HG02943 (cell line): ENCODE measurements around the gene EEF1A2.

ENCODE experiments used
- ATAC-seq: cut with Tn5 transposase; IDR thresholded peaks from one replicate; pipeline ENCODE4 v1.9.1; 2021; ENCODE audit warnings: mild to moderate bottlenecking, low read depth, moderate library complexity; ENCODE audit not compliant: unreplicated experiment

EEF1A2 gene

DNA sequence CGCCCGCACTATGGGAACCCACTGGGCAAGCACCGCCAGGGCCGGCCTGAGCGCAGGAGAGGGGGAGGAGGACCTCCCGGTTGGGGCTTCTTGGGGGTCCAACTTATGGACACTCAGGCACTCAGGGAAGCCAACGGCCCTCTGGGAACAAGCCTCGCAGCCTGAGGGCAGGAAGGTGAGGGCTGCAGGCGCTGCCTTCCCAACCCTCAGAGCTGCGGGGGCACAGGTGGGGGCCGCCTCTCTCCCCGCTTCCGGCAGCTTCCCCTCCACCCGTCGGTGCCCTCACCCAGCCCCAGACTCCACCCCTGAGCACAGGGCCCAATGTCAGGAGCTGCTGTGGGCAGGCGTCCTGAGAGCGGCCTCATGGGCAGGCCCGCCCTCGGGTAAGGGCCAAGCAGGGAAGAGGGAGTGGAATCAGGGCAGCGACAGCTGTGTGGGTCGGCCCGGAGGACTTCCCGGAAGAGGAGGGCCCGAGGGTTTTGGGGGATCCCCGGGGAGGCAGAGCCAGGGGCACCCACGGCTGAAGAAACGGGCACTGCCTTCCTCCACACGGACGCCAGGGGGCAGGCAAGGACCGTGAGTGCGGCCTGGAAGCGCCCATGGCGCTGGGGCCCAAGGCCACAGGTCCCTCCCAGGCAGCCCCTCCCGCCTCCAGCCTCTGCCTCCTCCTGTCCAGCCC lies 38.8 kb upstream of the EEF1A2 start:
- ATAC-seq, result peak; percentile 91

DNA sequence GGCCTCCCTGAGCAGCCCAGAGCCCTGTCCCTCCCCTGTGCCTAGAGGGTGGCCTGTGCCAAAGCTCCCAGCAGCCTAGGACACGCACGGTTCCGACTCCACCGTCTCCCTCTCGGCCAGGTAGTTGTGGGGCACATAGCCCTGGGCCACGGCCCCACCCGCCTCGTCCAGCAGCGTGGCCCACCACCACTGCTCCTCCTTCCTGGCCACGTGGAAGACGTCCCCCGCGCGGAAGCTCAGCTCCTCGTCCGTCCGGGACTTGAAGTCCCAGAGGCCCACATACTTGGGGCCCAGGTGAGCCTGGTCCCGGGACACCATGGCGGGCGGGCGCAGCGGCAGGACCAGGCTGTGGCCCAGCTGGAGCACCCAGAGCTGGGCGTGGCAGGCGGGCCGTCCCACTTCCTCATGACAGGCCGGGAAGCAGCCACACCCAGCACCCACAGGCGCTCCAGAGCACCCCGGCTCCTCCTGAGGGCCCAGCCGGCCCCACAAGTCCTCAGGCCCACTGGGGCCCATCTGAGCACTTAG lies 38.2 kb upstream of the EEF1A2 start, which contains the start of gene PTK6:
Gene PTK6, minus strand, starts transcription at position 380 of the 528 bp plus-strand sequence. Its CDS starts 62 bp downstream, at position 318.
- ATAC-seq, result no peak

DNA sequence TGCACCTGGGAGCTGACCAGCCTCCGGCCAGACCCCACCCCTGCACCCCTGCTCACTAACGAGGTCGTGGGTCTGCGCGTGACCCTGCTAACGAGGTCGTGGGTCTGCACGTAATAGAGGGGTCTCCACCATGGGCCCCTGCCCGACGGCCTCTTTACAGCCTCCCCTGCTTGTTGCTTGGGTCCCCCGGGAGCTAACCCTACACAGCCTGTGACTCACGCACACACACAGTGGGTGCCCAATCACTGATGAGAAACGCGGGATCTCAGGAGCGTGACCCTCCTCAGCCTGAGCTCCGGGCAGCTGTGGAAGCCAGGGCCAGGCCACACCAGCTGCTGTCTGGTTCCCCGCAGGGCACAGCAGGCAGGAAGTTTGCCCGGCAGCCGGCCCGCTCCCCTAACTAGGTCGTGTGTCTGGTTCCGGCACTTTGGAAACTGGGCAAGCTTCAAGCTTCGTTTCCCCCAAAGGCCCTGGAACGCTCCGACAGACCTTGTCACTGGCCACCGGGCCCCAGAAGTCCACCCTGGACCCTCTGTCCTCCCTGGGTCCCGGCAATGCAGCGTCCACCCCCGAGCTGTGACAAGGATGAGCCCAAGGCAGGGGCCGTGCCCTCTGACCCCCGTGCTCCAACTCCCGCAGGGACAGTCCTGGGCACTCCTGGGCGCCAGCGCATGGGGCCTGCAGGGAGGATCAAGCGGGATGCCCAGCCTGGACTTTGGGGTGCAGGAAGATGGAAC lies 37.5 kb upstream of the EEF1A2 start:
- no peak for ATAC-seq

DNA sequence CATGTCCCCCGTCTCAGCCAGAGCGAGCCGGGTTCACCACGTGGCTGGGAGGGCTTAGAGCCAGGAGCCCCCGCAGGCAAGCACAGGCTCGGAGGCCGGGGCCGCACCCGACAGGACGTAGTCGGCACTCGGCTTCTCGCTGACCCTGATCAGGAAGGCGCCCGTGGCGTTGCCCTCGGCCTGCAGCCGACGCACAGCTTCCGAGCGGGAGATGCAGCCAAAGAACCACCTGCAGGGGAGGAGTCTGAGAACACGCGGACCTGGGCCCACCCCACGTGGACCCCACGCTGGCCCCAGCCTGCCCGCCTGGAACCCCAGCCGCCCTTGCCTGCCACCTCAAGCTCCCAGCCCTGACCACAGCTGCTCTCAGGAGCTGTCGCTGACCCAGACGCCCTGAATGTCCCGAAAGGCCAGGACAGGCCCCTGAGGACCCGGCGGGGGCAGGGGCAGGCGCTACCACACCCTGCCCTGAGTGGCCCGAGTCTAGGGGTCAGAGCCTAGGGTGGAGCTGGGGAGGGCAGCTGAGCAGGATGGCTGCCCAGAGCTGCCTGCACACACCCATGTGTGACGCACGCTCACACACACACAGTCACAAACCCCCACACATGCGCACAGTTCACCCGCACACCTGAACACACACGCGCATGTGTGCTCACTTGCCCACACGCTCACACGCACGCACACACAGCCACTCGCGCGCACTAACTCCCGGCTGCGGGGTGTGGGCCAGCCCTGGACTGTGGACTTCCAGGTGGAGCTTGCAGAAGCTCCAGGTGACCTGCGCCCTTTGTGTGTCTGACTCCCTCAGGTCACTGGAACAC lies 36.2 kb upstream of the EEF1A2 start:
- no peak for ATAC-seq

DNA sequence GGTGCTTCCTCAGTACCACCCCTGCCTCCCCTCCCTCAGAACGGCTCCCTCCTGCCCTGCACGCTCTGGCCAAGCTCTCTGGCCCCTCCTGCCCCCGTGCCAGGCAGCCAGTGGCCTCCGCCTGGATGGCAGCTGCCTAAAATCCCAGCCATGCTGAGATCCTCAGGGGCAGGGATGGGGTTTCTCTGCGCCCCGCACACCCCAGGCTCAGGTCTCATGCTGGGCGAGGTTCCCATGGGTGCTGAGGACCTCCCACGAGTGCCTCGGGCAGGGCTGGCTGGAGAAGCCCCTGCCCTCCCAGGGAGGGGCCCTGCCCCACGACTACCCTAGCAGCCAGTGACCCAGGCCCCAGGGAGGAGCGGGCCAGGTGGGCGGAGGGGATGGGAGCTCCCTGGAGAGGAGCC lies 35.5 kb upstream of the EEF1A2 start:
- ATAC-seq, result no peak

DNA sequence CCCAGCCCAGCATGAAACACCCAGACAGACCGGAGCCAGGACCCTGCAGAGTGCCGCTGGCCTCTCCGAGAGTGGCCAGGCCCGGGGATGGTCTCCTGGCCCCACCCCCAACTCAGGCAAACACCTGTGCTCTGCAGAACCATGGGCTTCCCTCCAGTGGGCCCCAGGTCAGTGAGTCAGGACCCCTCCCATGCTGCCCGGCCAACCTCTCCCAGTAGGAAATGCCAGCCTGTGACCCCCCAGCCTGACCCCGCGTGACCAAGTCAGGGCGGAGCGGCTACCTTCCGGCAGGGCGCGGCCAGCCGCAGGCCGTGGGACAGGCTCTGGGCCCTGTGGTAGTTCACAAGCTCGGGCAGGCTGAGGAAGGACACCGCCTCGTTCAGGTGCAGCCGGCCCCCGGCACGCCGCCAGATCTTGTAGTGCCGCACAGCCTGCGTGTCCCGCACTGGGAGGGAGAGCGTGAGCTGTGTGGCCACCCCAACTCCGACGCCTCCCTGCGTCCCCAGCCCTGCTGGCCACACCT lies 35.0 kb upstream of the EEF1A2 start:
- ATAC-seq, result no peak

DNA sequence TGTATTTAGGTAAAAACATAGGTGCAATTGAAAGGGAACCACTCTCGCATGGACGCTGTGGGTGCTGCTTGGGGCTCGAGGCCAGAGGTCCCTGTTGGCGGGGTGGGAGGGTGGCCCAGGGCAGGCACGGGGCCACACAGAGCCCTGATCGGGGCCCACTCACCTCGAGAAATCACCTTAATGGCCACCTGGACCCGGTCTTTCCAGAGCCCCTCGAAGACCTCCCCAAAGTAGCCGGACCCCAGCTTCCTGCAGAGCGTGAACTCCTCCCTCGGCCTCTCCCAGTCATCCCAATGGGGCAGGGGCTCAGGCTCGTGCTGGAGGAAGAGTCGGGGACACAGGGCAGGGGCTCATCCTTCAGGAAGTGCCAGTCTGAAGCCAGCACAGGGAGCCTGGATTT lies 34.5 kb upstream of the EEF1A2 start:
- no peak for ATAC-seq

DNA sequence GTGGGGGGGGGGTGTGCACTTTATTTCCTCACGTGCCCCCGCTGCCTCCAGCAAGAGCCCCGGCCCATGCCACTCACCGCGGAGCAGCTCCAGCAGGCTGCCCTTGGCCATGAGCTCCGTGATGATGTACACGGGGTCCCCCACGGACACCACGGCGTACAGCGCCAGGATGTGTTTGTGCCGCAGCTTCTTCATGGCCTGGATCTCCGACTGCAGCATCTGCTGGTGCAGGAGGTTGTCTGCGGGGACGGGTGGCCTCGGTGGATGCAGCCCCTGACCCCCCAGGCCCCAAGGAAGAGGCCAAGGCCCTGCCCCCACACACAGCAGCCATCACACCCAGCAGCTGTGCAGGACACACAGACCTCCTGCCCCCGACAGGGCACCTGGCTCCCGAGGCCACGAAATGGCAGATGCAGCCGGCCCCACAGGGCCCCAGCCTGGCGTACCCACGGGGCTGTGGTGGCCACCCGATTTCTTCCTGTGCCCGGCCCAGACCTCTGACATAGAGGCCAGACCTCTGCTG lies 33.6 kb upstream of the EEF1A2 start:
- no peak for ATAC-seq

DNA sequence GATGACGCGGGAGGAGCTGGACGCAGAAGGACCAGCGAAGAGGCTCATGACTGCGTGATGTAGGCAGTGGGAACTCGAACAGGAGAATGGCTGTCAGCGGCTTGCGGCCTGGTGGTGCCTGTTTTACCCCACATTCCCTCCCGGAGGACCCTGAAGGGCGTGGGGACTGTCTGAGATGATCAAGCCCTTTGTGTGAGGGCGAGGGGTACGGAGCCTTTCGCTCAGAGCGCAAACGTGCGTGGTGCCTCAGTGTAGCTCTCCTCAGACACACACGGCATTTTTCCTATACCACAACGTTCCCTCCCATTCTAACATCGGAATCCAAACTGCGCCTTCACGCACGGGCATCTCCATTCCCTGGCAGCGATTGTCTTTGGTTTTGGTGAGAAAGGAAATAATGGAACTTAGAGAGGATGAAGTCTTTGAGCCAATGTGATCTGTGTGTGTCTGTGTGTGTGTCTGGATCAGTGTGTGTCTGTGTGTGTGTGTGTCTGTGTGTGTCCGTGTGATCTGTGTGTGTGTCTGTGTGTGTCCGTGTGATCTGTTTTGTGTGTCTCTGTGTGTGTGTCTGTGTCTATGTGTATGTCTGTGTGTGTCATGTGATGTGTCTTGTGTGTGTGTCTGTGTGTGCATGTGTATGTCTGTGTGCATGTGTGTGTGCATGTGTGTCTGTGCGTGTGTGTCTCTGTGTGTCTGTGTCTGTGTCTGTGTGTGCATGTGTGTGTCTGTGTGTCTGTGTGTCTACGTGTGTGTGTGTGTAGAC lies 33.0 kb upstream of the EEF1A2 start:
- ATAC-seq, result no peak

DNA sequence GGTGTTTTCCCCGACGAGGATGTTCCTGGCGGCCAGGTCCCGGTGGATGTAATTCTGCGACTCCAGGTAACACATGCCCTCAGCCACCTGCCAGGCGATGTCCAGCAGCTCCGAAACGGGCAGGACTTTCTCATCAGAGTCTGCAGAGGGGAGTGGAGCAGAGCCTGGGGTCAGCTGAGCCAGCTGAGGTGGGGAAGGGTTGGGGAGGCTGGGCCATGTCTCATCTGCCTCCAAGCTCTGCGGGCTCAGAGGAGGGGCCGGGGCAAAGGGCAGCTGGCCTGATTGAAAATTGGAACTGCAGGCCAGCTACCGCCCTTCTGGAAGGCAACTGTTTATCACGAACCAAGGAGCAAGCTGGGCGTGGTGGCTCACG lies 31.9 kb upstream of the EEF1A2 start:
- no peak for ATAC-seq

DNA sequence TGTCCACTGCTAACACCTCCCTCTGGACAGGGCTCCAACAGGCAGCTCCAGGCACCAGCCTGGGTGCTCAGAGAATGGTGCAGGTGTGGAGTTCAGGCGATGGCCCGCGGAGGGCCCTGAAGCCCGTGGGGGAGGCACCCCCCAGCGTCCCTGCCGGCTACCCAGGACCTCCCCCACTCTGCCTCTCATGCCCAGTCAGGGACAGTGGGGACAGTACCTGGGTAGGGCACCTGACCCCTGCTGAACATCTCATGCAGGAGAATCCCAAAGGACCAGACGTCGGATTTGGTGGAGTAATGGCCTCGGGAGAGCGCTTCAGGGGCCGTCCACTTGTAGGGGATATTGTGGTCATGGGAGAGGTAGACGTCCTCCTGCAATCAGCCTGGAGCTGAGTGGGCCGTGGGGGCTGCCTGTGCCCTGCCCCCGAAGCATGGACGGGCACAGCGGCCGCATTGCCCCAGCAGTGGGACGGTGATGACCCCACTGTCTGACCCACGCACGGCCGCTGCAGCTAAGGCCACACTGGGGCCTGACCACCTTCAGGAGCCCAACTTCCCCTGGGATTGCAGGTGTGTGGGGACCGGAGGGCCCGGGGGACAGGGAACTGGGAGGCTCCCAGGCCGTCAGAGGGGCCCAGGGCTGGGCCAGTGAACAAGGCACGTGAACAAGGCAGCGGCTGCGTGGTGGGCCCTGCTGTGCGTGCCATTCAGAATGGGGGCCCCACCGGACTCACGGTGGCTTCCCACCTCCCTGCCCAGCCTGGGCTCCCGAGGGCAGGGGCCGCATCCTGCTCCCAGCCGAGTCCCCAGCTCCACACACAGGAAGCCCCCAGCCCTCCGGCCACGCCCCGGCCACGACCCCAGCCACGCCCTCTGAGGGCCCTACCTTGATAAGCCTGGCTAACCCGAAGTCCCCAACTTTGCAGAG lies 31.2 kb upstream of the EEF1A2 start:
- ATAC-seq, result no peak

DNA sequence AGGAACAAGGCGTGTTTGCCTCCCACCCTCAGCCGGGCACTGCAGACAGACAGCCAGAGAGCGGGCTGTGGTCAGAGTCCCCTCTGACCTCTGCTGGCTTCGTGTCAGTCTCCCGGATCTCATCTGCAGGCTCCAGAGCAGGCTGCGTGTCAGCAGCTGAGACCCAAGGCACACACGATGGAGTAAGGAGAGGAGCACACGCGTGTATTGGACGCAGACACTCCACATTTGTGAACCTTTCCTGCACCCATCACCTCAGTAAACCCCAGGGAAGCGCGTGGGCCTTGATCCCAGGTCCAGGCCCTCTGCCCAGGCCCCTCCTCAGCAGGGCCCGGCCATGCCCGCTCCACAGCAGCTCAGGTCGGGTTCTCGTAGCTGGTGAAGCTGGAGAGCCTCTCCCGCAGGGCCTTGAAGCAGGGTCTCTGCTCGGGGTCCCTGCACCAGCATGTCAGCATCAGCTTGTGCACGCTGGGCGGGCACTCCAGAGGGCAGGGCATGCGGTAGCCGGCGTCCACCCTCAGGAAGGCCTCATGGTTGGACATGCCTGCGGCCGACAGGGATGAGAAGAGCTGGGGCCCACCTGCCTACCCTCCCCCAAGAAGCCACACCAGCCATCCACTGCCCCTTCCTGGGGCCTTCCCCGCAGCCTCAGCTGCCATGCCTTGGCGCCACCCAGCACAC lies 30.4 kb upstream of the EEF1A2 start:
- no peak for ATAC-seq

DNA sequence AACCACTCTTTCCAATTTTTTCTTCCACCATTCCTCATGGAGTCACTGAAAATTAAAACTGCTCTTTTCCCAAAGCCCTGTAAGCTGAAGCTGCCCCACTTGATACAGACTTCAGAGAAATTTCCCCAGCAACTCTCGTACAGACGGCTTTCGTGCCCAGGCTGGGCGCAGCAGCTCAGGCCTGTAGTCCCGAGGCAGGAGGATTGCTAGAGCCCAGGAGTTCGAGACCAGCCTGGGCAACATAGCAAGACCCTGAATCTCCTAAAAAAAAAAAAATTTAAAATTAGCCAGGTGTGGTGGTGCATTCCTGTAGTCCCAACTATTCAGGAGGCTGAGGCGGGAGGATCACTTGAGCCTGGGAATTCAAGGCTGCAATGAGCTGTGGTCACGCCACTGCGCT lies 28.3 kb upstream of the EEF1A2 start:
- ATAC-seq, result no peak

DNA sequence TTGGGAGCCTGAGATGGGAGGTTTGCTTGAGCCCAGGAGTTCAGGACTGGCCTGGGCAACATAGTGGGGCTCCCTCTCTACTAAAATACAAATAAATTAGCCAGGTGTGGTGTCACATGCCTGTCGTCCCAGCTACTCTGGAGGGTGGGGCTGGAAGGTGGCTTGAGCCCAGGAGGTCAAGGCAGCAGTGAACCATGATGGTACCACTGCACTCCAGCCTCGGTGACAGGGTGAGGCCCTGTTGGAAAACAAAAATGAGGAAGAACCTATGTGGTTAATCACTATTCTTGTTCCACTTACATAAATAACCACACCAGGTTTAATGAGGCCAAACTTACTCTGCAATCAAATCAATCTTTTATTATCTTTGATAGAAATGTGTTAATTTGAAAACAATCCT lies 27.1 kb upstream of the EEF1A2 start:
- ATAC-seq, result no peak

DNA sequence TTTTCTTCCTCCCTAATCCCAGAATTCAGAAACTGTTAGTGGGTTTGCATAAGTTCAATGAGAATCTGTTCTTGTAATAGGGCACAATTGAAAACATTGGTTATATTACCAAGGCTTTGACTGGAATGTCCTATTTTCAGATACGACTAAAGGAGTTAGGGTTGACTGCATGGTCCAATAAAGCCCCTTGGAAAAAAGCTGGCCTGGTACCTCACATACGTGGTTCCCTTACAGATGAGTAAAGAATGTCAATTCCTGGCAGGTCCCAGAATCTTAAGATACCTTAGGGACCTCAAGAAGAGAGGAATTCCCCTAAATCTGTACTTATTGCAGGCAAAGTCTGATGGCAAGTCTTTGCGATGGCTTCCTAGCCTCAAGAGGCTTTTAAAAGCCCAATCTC lies 26.3 kb upstream of the EEF1A2 start:
- ATAC-seq, result no peak

DNA sequence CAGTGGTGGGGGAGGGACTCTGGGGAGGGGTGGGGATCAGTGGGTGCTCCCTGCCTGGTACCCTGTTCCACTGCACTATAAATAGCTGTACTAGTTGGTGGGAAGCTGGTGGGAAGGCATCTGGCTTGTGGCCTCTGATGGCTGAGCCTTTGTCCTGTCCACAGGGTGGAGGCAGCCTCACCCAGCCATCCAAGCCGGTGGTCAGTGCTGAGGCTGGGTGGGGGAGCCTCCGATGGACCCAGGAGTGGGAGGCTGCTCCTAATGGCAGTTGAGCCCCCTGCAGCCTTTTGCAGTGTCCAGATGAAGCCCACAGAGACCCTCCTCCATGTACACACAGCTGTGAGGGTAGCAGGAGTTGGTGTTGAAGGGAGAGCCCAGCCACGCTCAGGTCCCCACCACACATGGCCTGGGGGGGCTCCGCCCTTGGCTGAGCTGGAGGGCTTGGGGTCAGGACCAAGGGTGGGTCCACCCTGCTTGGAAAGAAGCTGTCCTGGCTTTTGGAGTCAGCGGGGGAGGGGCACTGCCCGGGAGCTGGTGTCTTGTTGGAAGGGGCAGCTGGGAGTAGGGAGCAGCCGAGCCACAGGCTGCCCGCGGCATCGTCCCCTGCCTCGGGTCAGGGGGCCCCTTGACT lies 24.2 kb upstream of the EEF1A2 start:
- ATAC-seq, result no peak

DNA sequence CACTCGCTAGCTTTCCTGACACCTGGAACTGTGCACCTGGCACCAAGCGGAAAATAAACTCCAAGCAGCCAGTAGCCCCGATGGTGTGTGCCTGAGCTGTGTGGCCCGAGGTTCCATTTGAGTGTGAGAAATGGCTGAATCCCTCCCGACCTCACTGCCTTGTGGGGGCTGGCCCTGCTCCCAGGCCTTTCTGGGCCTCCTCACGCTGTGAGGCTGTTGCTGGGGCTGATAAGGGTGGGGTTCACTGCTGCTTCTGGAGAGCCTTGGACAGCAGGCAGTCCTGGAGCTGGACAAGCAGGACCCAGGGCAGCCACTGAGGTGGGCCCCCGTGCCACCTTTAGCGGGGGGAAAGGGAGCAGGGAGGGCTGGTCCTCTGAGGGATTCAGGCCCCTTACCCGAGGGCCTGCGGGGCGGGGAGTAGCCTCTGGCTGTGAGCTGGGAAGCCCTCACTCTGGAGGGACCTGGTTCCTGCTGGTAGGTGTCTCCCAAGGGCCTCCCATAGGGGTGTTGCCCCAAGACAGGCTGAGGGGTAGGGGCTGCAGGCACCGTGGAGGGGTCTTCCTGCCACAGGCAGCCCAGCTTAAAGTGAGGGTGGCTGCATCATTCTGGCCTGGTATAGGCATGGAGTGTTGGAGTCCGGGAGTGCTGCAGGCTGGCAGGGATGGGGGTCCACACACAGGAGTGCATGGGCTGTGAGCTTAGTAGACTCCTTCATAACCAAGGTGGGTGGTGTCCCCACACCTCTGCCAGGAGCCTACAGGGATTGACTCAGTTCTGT lies 23.4 kb upstream of the EEF1A2 start:
- no peak for ATAC-seq
